OCI-LY1 (cell line): ENCODE results near the gene ZNF143.
"Not testable (repeated sequence)": the region's sequence is repeated elsewhere in the genome, so short reads cannot be mapped to it uniquely, and the experiment has no call there.

Source experiments
- H2AFZ ChIP-seq: fragments of 200-600 bp; sonication (generic), shearing (Covaris generic); 2 replicates; pipeline ENCODE4 v1.6.0; 2014; ENCODE audit warnings: antibody characterized with exemption, mild to moderate bottlenecking, low read length
- H3F3A ChIP-seq: fragments of 200-600 bp; sonication (generic), shearing (Covaris generic); 2 replicates; pipeline ENCODE4 v1.6.0; 2014; ENCODE audit warnings: mild to moderate bottlenecking, antibody characterized with exemption, low read length, moderate library complexity; ENCODE audit not compliant: insufficient read depth
- H3K27ac ChIP-seq: fragments of 200-600 bp; sonication (generic); 2 replicates; pipeline ENCODE4 v1.5.1; 2014; ENCODE audit warnings: low read length, mixed run types, mild to moderate bottlenecking, low read depth; ENCODE audit not compliant: poor library complexity, severe bottlenecking
- H3K27me3 ChIP-seq: fragments of 200-600 bp; sonication (generic); 2 replicates; pipeline ENCODE4 v1.6.0; 2014; ENCODE audit warnings: antibody characterized with exemption, mild to moderate bottlenecking, low read length, moderate library complexity; ENCODE audit not compliant: insufficient read depth
- H3K36me3 ChIP-seq: fragments of 200-600 bp; sonication (generic); 2 replicates; pipeline ENCODE4 v1.6.1; 2014; ENCODE audit warnings: mild to moderate bottlenecking, antibody characterized with exemption, low read length, moderate library complexity, mixed read lengths; ENCODE audit not compliant: insufficient read depth
- H3K4me1 ChIP-seq: fragments of 200-600 bp; sonication (generic); 2 replicates; pipeline ENCODE4 v1.5.1; 2014; ENCODE audit warnings: mild to moderate bottlenecking, low read length, moderate library complexity; ENCODE audit not compliant: insufficient read depth, severe bottlenecking
- H3K4me2 ChIP-seq: fragments of 200-600 bp; sonication (generic), shearing (Covaris generic); 2 replicates; pipeline ENCODE4 v1.6.1; 2014; ENCODE audit warnings: low read length
- H3K4me3 ChIP-seq: fragments of 200-600 bp; sonication (generic); 2 replicates; pipeline ENCODE4 v1.5.1; 2014; ENCODE audit warnings: low read length, low read depth, mild to moderate bottlenecking, mixed read lengths; ENCODE audit not compliant: poor library complexity, severe bottlenecking
- H3K79me2 ChIP-seq: fragments of 200-600 bp; shearing (Covaris generic); 2 replicates; pipeline ENCODE4 v1.6.1; 2016; ENCODE audit warnings: mixed run types, low read length, mixed read lengths; ENCODE audit not compliant: insufficient read depth
- H3K9ac ChIP-seq: fragments of 200-600 bp; sonication (generic), shearing (Covaris generic); 2 replicates; pipeline ENCODE4 v1.6.1; 2014; ENCODE audit warnings: mild to moderate bottlenecking, low read length, mixed read lengths
- H3K9me2 ChIP-seq: fragments of 200-600 bp; sonication (generic), shearing (Covaris generic); 2 replicates; pipeline ENCODE4 v1.6.1; 2014; ENCODE audit warnings: low read depth, mild to moderate bottlenecking, low read length, mixed read lengths
- H3K9me3 ChIP-seq: fragments of 200-600 bp; shearing (Covaris generic); 2 replicates; pipeline ENCODE4 v1.6.1; 2014; ENCODE audit warnings: low read length, mixed read lengths
- H4K20me1 ChIP-seq: fragments of 200-600 bp; sonication (generic), shearing (Covaris generic); 2 replicates; pipeline ENCODE4 v1.6.0; 2016; ENCODE audit warnings: mild to moderate bottlenecking, low read length; ENCODE audit not compliant: insufficient read depth
- EZH2 ChIP-seq: fragments of 200-600 bp; sonication (generic), shearing (Covaris generic); IDR thresholded peaks from 2 replicates; pipeline ENCODE4 v1.8.0; 2017; ENCODE audit warnings: borderline replicate concordance, mixed run types, mild to moderate bottlenecking, antibody characterized with exemption, low read length, moderate library complexity, mixed read lengths
- TF ChIP-seq, protein P1 (sequence below): fragments of 200-600 bp; sonication (generic), shearing (Covaris generic); IDR thresholded peaks from 2 replicates; pipeline ENCODE4 v1.5.1; 2017; ENCODE audit warnings: mild to moderate bottlenecking, antibody characterized with exemption, low read length, moderate library complexity, mixed read lengths

ZNF143 gene

DNA sequence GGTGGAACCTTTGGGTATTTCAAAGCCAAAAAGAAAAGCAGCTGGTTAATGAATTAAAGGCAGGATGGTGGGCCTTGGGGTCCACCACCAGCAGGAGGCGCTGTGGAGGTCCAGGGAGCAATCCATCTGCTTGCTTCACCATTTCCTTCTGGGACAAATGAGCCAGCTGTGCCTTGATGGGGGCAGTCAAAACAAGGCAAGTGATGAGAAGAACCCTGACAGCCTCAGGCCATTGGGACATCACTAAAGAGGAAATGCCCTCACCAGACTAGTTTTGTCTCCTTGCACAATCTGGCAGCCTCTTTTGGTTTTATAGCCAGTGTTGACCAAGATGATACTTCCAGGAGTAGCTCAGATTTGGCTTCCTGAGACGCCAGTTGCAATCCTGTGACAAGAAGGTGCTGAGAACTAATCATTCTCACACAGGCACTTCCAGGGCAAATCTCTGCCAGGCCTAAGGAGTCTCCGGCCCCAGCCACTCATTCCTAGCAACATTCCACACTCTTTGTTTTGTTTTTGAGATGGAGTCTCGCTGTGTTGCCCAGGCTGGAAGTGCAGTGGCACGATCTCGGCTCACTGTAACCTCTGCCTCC lies 74.5 kb downstream of the ZNF143 start:
- H3K27ac ChIP-seq, result no peak overlapping the region
- H3K36me3 ChIP-seq, result no peaks in the 10 kb centered on the region
- H3F3A ChIP-seq, result no peaks in the 10 kb centered on the region
- no peak overlapping the region for H3K4me2 ChIP-seq
- no peaks in the 10 kb centered on the region for H3K27me3 ChIP-seq
- H4K20me1 ChIP-seq, result no peaks in the 10 kb centered on the region
- no peaks in the 10 kb centered on the region for H3K9me2 ChIP-seq
- H3K4me3 ChIP-seq, result no peak overlapping the region
- peaks cover 20% of the 10 kb centered on the region for H3K4me1 ChIP-seq
- no peak overlapping the region for H3K9ac ChIP-seq
- no peaks in the 10 kb centered on the region for H3K9me3 ChIP-seq
- H2AFZ ChIP-seq, result no peak overlapping the region
- no peaks in the 10 kb centered on the region for H3K79me2 ChIP-seq
- TF ChIP-seq, protein P1, sequence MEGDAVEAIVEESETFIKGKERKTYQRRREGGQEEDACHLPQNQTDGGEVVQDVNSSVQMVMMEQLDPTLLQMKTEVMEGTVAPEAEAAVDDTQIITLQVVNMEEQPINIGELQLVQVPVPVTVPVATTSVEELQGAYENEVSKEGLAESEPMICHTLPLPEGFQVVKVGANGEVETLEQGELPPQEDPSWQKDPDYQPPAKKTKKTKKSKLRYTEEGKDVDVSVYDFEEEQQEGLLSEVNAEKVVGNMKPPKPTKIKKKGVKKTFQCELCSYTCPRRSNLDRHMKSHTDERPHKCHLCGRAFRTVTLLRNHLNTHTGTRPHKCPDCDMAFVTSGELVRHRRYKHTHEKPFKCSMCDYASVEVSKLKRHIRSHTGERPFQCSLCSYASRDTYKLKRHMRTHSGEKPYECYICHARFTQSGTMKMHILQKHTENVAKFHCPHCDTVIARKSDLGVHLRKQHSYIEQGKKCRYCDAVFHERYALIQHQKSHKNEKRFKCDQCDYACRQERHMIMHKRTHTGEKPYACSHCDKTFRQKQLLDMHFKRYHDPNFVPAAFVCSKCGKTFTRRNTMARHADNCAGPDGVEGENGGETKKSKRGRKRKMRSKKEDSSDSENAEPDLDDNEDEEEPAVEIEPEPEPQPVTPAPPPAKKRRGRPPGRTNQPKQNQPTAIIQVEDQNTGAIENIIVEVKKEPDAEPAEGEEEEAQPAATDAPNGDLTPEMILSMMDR, result peak; percentile 95
- no peak for TF ChIP-seq EZH2

DNA sequence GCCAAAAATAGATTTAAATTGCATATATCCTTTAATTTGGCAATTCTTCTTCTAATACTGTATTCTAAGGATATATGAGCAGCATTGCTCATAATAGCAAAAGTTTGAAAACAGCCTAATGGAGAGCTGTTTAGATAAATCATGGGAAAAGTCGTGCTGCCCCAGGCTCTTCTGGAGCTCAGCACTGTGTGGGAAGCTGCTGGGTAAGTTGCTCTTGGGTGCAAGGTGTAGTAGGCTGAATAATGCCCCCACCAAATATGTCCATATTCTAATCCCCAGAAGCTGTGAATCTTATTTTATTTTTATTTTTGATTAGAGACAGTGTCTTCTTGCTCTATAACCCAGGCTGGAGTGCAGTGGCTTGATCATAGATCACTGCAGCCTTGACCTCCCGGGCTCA lies 77.7 kb downstream of the ZNF143 start:
- Histone ChIP-seq H3K9me3 (no peaks in the 10 kb centered on the region), H4K20me1 (no peaks in the 10 kb centered on the region), H2AFZ (no peak overlapping the region), H3K9ac (no peak overlapping the region), H3F3A (no peaks in the 10 kb centered on the region), H3K79me2 (no peaks in the 10 kb centered on the region), H3K27me3 (no peaks in the 10 kb centered on the region), H3K4me1 (peaks cover 15% of the 10 kb centered on the region), H3K4me3 (no peak overlapping the region), H3K9me2 (no peaks in the 10 kb centered on the region), H3K4me2 (no peak overlapping the region), H3K36me3 (no peaks in the 10 kb centered on the region), H3K27ac (no peak overlapping the region)
- TF ChIP-seq, protein P1, result no peak
- TF ChIP-seq EZH2, result no peak

DNA sequence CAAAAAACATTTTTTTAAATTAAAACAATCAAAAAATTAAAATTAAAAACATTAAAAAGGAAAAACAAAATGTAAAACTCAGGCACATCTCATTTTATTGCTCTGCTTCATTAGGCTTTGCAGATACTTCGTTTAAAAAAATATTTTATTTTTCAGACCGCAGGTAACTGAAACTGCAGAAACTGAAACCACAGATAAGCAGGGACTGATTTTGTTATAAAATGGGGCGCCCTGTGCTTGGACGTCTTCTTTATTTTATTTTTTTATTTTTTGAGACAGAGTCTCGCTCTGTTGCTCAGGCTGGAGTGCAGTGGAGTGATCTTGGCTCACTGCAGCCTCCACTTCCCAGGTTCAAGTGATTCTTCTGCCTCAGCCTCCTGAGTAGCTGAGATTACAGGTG lies 88.4 kb downstream of the ZNF143 start:
- not testable (repeated sequence) for H4K20me1 ChIP-seq, H3K9ac ChIP-seq, H3K9me2 ChIP-seq, H3F3A ChIP-seq, H2AFZ ChIP-seq, H3K79me2 ChIP-seq, H3K4me2 ChIP-seq, H3K9me3 ChIP-seq, H3K4me3 ChIP-seq, H3K36me3 ChIP-seq, H3K27ac ChIP-seq, H3K27me3 ChIP-seq
- peaks cover 13% of the 10 kb centered on the region for H3K4me1 ChIP-seq

DNA sequence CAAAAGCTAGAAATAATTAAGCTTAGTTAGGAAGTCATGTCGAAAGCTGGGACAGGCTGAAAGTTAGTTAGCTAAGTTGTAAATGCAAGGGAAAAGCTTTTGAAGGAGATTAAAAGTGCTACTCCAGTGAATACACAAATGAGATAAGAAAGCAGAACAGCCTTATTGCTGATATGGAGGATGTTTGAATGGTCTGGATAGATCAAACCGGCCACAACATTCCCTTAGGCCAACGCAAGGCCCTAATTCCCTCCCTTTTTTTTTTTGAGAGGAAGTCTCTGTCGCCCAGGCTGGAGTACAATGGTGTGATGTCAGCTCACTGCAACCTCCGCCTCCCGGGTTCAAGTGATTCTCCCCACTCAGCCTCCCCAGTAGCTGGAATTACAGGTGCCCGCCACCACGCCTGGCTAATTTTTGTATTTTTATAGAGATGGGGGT lies 89.4 kb downstream of the ZNF143 start:
- Histone ChIP-seq H3K4me1 (peaks cover 13% of the 10 kb centered on the region), H3K9ac (no peak overlapping the region), H3K27ac (peak overlapping the region; percentile 45), H3K9me3 (no peaks in the 10 kb centered on the region), H3K79me2 (no peaks in the 10 kb centered on the region), H3K9me2 (no peaks in the 10 kb centered on the region), H3K36me3 (no peaks in the 10 kb centered on the region), H4K20me1 (no peaks in the 10 kb centered on the region), H3F3A (0 out of 2 replicates have a peak, but pooled peaks cover 3% of the 10 kb centered on the region), H3K27me3 (no peaks in the 10 kb centered on the region), H3K4me2 (no peak overlapping the region), H3K4me3 (no peak overlapping the region), H2AFZ (no peak overlapping the region)
- TF ChIP-seq, protein P1, result no peak
- no peak for TF ChIP-seq EZH2
